Activated naive CD8-positive, alpha-beta T cell treated with anti-CD3 and anti-CD28 coated beads for 36 hours (primary cell): Measurements from ENCODE around the gene STARD4. TPM values are rescaled to one million over a fixed set of nuclear protein-coding genes. Genes with fewer than 3 reads are reported as not detected.

Source experiments
- DNase-seq: peaks from one replicate; pipeline ENCODE4 v3.0.0; 2021
- H3K27ac Mint-ChIP-seq: one replicate; pipeline ENCODE4 v1.8.0; 2022; ENCODE audit warnings: mild to moderate bottlenecking, moderate library complexity, mixed read lengths
- H3K27me3 Mint-ChIP-seq: one replicate; pipeline ENCODE4 v1.8.0; 2022; ENCODE audit warnings: mild to moderate bottlenecking, mixed read lengths
- H3K36me3 Mint-ChIP-seq: one replicate; pipeline ENCODE4 v1.8.0; 2021; ENCODE audit warnings: mild to moderate bottlenecking, mixed read lengths
- H3K4me1 Mint-ChIP-seq: one replicate; pipeline ENCODE4 v1.8.0; 2021; ENCODE audit warnings: mixed read lengths
- H3K4me3 Mint-ChIP-seq: one replicate; pipeline ENCODE4 v1.8.0; 2022; ENCODE audit warnings: mild to moderate bottlenecking, moderate library complexity, mixed read lengths
- H3K9me3 Mint-ChIP-seq: one replicate; pipeline ENCODE4 v1.8.0; 2022; ENCODE audit warnings: mixed read lengths
- total RNA-seq, 2 experiments: library from RNA; stranded (reverse); gene quantifications; one replicate each; pipeline ENCODE4 v1.2.3, GENCODE V29; 2021

Gene STARD4, protein sequence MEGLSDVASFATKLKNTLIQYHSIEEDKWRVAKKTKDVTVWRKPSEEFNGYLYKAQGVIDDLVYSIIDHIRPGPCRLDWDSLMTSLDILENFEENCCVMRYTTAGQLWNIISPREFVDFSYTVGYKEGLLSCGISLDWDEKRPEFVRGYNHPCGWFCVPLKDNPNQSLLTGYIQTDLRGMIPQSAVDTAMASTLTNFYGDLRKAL
- 10 to 100 TPM; 71.6 to 71.8 TPM for total RNA-seq

DNA sequence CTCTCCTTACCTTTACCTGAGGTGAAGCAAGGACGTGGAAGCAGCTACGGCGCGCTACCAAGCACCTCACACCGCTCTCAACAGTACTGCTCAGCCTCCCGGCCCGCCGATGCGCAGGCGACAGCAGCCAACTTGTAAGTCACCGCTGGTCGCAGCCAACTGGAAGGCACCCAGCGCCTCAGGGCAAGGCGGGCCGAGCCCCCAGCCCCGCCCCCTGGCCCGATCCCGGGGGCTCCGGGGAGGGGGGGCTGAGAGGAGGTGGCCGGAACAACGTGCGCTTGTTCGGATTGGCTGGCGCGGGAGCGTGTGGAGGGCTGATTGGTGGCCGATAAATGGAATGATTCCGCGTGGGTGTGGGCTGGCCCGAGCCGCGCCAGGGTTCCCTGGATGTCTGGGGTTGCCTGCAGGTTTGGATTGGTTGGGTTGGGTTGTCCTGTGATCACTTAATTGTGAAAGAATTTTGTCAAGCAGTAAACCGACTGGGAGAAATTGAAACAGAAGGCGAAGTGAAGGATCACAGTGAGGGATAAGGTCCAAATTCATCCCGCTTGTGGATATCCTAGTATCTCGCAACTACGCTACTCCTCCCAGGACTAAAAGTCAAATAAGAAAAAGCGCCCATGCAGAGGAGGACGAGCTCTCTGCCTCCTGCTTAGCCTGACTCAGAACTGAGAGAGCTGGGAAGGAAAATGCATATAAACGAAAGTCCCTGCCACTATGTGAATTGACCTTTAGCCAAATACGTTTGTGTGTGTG is at the start of gene STARD4:
STARD4 (minus strand) TSS at position 161 of the 756 bp plus-strand sequence. CDS start 5,102 bp downstream, outside the sequence.
- H3K9me3 Mint-ChIP-seq, result no peaks in the 10 kb centered on the region
- H3K4me3 Mint-ChIP-seq, result peak within 1 kb of the TSS; percentile 93
- H3K27ac Mint-ChIP-seq, result peak within 1 kb of the TSS; percentile 97
- peak; percentile 97 for DNase-seq
- peaks cover 39% of the 10 kb centered on the region for H3K4me1 Mint-ChIP-seq
- H3K27me3 Mint-ChIP-seq, result no peaks in the 10 kb centered on the region
- peaks cover 26% of the 10 kb centered on the region for H3K36me3 Mint-ChIP-seq

DNA sequence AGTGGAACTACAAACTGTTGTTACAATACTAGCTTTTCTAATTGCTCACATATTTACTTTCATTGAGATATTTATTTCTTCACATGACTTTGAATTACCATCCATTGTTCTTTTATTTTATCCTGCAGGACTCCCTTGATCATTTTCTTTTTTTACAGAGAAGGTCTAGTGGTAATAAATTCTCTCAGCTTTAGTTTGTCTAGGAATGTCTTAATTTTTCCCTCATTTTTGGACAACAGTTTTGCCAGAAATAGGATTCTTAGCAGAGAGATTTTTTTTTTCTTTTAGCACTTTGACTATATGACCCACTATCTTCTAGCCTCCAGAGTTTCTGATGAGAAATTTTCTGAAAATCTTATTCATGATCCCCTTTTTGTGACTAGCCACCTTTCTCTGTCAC is 47.3 kb upstream of the STARD4 start:
- H3K4me1 Mint-ChIP-seq, result no peaks in the 10 kb centered on the region
- peaks cover 5% of the 10 kb centered on the region for H3K36me3 Mint-ChIP-seq
- no peak overlapping the region for H3K4me3 Mint-ChIP-seq
- no peak overlapping the region for H3K27ac Mint-ChIP-seq
- peaks cover 11% of the 10 kb centered on the region for H3K9me3 Mint-ChIP-seq
- DNase-seq, result no peak
- H3K27me3 Mint-ChIP-seq, result peaks cover 8% of the 10 kb centered on the region

DNA sequence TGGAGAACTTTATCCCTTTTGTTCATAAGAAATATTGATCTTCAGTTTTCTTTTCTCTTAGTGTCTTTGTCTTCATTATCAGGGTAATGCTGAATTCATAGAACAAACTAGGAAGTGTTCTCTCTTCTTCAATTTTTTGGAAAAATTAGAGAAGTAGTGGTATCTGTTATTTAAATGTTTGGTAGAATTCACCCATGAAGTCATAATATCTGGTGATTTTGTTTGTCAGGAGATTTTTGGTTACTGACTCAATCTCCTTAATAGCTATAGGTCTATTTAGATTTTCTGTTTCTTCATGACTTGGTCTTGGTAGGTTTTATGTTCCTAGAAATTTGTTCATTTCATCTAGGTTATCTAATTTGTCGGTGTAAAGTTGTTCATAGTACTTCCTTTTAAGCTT is 45.4 kb upstream of the STARD4 start:
- peaks cover 8% of the 10 kb centered on the region for H3K27me3 Mint-ChIP-seq
- no peak overlapping the region for H3K27ac Mint-ChIP-seq
- peaks cover 7% of the 10 kb centered on the region for H3K4me1 Mint-ChIP-seq
- DNase-seq, result no peak
- H3K4me3 Mint-ChIP-seq, result no peak overlapping the region
- peaks cover 11% of the 10 kb centered on the region for H3K9me3 Mint-ChIP-seq
- peaks cover 5% of the 10 kb centered on the region for H3K36me3 Mint-ChIP-seq

DNA sequence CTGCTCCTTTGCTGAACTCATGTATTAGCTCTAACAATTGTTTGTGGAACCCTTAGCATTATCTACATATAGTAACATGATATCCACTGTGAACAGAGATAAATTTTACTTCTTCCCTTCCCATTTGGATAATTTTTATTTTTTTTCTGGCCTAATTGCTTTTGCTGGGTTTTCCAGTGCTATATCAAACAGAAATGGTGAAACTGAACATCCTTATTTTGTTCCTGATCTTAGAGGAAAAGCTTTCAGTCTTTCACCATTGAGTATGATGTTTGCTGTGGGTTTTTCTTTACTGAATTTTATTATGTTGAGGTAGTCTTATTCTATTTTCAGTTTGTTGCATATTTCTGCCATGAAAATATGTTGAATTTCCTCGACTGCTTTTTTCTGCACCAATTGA is 44.8 kb upstream of the STARD4 start:
- Mint-ChIP-seq H3K27ac (no peak overlapping the region), H3K9me3 (peaks cover 11% of the 10 kb centered on the region), H3K4me3 (no peak overlapping the region), H3K4me1 (peaks cover 11% of the 10 kb centered on the region), H3K27me3 (peaks cover 8% of the 10 kb centered on the region), H3K36me3 (peaks cover 5% of the 10 kb centered on the region)
- DNase-seq, result no peak

- no peak for DNase-seq
- Mint-ChIP-seq H3K27me3 (peaks cover 8% of the 10 kb centered on the region), H3K36me3 (peaks cover 5% of the 10 kb centered on the region), H3K9me3 (peaks cover 11% of the 10 kb centered on the region), H3K4me1 (peaks cover 16% of the 10 kb centered on the region), H3K27ac (no peak overlapping the region), H3K4me3 (no peak overlapping the region)
Measured at GRCh38 chr5:111556501-111556900, 44.2 kb upstream of the STARD4 start.

DNA sequence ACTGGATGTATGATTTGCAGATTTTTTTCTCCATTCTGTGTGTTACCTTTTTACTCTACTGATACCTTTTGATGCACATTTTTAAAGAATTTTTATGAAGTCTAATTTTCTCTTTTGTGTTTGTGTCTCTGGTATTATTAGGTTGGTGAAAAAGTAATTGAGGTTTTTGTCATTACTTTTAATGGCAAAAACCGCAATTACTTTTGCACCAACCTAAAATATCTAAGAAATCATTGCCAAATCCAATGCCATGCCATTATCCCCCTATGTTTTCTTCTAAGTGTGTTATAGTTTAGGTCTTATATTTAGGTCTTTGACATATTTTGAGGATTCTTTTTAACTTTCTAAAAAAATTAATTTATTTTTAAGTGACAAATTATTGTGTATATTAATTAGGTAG is 43.4 kb upstream of the STARD4 start:
- peaks cover 5% of the 10 kb centered on the region for H3K36me3 Mint-ChIP-seq
- no peak overlapping the region for H3K27ac Mint-ChIP-seq
- no peak overlapping the region for H3K4me3 Mint-ChIP-seq
- no peak for DNase-seq
- H3K4me1 Mint-ChIP-seq, result peaks cover 23% of the 10 kb centered on the region
- H3K27me3 Mint-ChIP-seq, result peaks cover 8% of the 10 kb centered on the region
- H3K9me3 Mint-ChIP-seq, result peaks cover 11% of the 10 kb centered on the region

DNA sequence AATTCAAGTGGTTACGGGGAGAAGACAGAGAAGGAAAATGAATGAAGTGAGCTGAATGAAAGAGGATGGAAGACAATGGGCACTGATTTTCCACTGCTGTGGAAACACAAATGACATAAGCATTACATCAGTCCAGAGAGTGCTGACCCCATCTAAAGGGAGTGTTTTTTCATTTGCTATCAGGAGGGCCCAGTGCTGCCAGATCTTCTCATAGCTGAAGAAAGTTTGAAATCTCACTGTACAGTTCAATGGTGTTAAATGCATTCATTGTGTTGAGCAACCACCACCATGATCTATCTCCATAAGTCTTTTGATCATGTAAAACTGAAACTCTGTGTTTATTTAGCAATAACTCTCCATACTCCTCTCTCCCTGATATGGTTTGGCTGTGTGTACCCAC is 41.5 kb upstream of the STARD4 start:
- no peaks in the 10 kb centered on the region for H3K27me3 Mint-ChIP-seq
- no peaks in the 10 kb centered on the region for H3K9me3 Mint-ChIP-seq

GRCh38 chr5:111552896-111553295 is 40.6 kb upstream of the STARD4 start:
- Mint-ChIP-seq H3K36me3 (no peaks in the 10 kb centered on the region), H3K4me3 (no peak overlapping the region), H3K9me3 (no peaks in the 10 kb centered on the region), H3K27ac (no peak overlapping the region), H3K4me1 (peaks cover 28% of the 10 kb centered on the region), H3K27me3 (no peaks in the 10 kb centered on the region)
- no peak for DNase-seq

More for the DNA sequence above, 41.5 kb upstream of the STARD4 start:
- Mint-ChIP-seq H3K4me1 (peaks cover 28% of the 10 kb centered on the region), H3K36me3 (no peaks in the 10 kb centered on the region), H3K27ac (no peak overlapping the region), H3K4me3 (no peak overlapping the region)
- no peak for DNase-seq

DNA sequence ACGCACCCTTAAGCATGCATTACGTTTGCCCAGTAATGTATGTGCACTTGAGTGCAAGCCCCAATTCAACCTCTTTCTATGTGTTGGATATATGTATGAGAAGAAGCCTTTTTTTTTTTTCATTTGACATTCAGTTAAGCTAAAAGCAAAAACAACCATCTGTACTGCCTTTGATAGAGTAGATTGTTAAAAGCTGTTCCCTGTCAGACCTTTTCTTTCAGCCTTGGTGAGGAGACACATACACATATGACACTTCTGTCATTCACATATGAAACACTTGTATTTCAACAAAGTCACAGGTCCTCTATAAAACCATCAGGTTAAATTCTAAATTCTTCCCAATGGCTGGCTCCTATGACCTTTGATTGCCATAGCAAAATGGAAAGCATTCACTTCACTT is 40.2 kb upstream of the STARD4 start:
- DNase-seq, result no peak

GRCh38 chr5:111551569-111552275 is 39.4 kb upstream of the STARD4 start:
- Mint-ChIP-seq H3K27me3 (no peaks in the 10 kb centered on the region), H3K27ac (no peak overlapping the region), H3K4me1 (peaks cover 28% of the 10 kb centered on the region), H3K4me3 (no peak overlapping the region), H3K9me3 (no peaks in the 10 kb centered on the region), H3K36me3 (no peaks in the 10 kb centered on the region)
- no peak for DNase-seq

More for the DNA sequence above, 40.2 kb upstream of the STARD4 start:
- Mint-ChIP-seq H3K27ac (no peak overlapping the region), H3K36me3 (no peaks in the 10 kb centered on the region), H3K4me3 (no peak overlapping the region), H3K4me1 (peaks cover 28% of the 10 kb centered on the region), H3K27me3 (no peaks in the 10 kb centered on the region), H3K9me3 (no peaks in the 10 kb centered on the region)

DNA sequence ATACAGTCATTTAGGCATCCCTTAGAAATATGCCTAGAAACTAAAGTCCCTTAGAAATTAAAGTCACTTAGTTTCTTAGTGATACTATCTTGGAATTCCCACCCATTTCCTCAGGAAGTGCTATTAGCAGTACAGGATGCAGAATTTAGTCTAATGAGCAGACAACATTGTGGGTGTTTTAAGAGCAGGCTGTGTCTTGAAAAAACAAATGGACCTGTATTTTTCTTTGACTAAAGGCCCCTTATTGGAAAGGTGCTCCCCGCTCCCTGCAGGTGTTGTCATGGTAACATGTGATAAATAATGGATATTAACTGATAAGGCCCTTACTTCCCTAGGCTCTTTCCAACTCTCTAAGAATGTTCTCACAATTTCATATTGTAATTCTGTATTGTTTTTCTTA is 38.8 kb upstream of the STARD4 start:
- Mint-ChIP-seq H3K4me3 (no peak overlapping the region), H3K36me3 (no peaks in the 10 kb centered on the region)

DNA sequence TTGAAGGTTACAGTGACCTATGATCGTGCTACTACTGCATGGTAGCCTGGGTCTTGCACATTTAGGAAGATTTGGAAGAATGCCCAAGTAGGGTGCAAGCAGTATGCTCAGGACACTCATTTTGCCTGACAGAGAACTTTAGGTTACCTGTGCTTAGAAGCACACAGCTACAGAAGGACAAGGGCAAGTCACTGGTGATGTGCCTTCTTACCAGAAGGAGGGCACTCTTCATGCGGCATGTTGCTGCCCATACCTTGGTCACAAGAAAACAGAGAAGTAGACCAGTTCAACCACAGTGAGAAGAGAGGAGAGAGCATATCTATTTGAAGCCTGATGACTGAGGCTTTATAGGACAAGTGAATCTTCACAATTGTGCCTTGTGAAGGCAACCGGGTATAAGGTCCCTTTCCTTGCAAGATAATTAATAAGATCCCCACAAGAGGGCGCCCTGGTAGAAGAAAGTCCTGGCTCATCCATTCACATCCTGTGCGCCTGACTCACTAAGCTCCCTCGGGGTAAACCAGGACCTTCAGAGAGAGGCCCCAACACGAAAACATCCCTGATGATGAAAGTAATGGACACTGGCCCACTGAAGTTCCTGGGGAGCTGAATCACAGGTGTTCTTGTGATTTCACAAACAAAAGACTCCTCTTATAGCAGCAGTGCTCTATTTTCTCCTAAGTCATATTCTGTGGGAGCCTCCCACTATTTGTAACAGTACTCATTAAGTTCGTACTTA is 38.1 kb upstream of the STARD4 start:
- peak overlapping the region; percentile 46 for H3K27ac Mint-ChIP-seq
- peaks cover 28% of the 10 kb centered on the region for H3K4me1 Mint-ChIP-seq
- H3K36me3 Mint-ChIP-seq, result no peaks in the 10 kb centered on the region
- peak; percentile 57 for DNase-seq
- H3K27me3 Mint-ChIP-seq, result no peaks in the 10 kb centered on the region
- no peaks in the 10 kb centered on the region for H3K9me3 Mint-ChIP-seq
- no peak overlapping the region for H3K4me3 Mint-ChIP-seq

More for the DNA sequence above, 38.8 kb upstream of the STARD4 start:
- peaks cover 28% of the 10 kb centered on the region for H3K4me1 Mint-ChIP-seq
- peak overlapping the region; percentile 46 for H3K27ac Mint-ChIP-seq
- H3K27me3 Mint-ChIP-seq, result no peaks in the 10 kb centered on the region
- H3K9me3 Mint-ChIP-seq, result no peaks in the 10 kb centered on the region
- DNase-seq, result no peak

DNA sequence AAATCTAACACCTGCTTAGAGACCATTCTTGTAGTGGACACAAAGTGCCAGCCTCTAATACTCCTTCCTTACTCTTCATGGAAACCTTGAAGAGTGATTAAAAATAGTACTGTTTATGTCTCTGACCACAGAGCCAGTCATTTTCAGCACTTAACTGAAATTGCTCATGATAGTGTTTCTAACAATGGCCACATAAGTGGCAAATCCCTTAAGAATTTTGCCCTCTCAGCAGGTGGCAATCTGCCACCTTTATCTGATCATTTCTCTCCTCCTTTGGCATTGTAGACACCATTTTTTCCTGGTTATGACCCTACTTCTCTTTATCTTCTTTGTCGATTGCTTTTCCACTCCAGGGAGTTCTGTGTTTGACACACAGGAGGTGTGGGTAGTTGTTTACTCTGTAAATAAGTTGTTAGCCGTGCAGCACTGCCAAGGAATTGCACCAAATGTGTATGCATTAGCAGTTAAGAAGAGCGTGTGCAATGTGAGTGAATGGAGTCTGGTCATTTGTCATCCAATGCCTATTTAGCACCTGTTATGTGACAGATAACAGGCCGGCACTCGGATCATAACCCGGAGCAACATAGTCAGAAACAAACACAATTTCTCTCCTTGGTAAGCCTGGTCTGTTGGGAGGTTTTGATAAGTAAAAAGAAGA is 36.8 kb upstream of the STARD4 start:
- DNase-seq, result no peak
- no peak overlapping the region for H3K4me3 Mint-ChIP-seq
- H3K27ac Mint-ChIP-seq, result no peak overlapping the region
- H3K9me3 Mint-ChIP-seq, result no peaks in the 10 kb centered on the region
- H3K27me3 Mint-ChIP-seq, result no peaks in the 10 kb centered on the region
- H3K36me3 Mint-ChIP-seq, result no peaks in the 10 kb centered on the region
- peaks cover 26% of the 10 kb centered on the region for H3K4me1 Mint-ChIP-seq

GRCh38 chr5:111548348-111548950 is 36.1 kb upstream of the STARD4 start:
- H3K9me3 Mint-ChIP-seq, result no peaks in the 10 kb centered on the region
- no peaks in the 10 kb centered on the region for H3K27me3 Mint-ChIP-seq
- H3K4me1 Mint-ChIP-seq, result peaks cover 23% of the 10 kb centered on the region
- H3K36me3 Mint-ChIP-seq, result no peaks in the 10 kb centered on the region
- H3K27ac Mint-ChIP-seq, result no peak overlapping the region
- DNase-seq, result no peak
- H3K4me3 Mint-ChIP-seq, result no peak overlapping the region
